Measurements from ENCODE around the gene RUBCN.

The RUBCN gene

DNA sequence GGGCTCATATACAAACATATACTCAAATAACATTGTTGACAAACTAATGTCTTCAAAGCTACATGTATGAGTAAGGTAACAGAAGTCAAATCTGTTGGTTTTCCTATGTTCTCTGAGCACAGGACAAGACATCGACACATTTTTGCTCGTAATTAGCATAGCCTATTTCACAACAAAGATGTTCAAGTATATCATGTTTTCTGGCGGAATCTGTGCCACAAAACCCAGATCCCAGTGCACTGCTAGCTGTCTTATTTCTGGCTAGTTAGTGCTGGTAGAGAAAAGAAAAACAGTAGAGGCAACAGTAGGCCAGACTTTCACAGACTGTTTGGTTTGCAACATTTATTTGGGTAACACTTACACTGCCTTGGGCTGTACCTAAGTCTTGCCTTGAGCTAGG lies 51.2 kb downstream of the RUBCN start:
- no peak overlapping the region for H3K27ac ChIP-seq
- TF ChIP-seq, protein P1, sequence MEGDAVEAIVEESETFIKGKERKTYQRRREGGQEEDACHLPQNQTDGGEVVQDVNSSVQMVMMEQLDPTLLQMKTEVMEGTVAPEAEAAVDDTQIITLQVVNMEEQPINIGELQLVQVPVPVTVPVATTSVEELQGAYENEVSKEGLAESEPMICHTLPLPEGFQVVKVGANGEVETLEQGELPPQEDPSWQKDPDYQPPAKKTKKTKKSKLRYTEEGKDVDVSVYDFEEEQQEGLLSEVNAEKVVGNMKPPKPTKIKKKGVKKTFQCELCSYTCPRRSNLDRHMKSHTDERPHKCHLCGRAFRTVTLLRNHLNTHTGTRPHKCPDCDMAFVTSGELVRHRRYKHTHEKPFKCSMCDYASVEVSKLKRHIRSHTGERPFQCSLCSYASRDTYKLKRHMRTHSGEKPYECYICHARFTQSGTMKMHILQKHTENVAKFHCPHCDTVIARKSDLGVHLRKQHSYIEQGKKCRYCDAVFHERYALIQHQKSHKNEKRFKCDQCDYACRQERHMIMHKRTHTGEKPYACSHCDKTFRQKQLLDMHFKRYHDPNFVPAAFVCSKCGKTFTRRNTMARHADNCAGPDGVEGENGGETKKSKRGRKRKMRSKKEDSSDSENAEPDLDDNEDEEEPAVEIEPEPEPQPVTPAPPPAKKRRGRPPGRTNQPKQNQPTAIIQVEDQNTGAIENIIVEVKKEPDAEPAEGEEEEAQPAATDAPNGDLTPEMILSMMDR (IDR thresholded peaks at IDR 0.05): no peak
- no peak for TF ChIP-seq ZFX (IDR thresholded peaks at IDR 0.05; ENCODE audit: borderline replicate concordance)

DNA sequence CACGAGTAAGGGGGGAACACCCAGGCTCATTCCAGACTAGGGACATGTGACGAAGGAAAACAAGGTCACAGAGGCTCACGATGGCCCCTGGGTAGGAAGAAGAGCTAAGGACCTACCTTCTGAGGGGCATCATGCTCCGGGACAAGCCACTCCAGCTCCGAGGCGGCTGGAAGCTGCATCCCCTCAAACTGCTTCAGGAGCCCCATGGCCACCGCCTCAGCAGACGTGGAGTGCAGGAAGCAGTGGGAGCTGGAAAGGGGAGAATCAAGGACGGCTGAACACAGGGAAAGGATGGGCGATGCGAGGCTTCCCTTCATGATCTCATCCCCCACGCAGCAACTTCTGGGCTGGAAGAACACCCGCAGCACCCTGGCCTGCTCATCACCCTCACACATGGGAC lies 53.5 kb downstream of the RUBCN start:
- no peak overlapping the region for H3K27ac ChIP-seq
- TF ChIP-seq ZFX (IDR thresholded peaks at IDR 0.05; ENCODE audit: borderline replicate concordance): no peak
- TF ChIP-seq, protein P1 (IDR thresholded peaks at IDR 0.05): no peak

DNA sequence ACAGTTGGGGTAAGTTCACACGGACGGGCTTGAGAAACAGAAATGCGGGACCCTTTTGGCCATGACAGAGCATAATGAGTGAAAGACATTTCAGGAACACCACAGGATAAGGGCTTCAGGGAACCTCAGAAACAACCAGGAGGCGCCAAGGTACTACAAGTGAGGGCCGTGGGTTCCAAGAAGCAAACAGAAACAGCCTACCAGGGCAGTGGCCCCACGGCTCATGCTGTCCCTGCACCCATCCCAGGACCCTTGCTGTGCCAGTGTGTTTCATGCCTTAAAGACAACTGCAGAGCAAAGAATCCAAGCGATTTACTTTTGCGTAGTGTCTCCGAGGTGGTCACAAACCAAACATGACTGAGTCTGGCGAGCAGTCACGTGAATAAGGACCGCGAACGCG lies 54.0 kb downstream of the RUBCN start:
- no peak for TF ChIP-seq ZFX (IDR thresholded peaks at IDR 0.05; ENCODE audit: borderline replicate concordance)
- TF ChIP-seq, protein P1 (IDR thresholded peaks at IDR 0.05): no peak
- no peak overlapping the region for H3K27ac ChIP-seq

DNA sequence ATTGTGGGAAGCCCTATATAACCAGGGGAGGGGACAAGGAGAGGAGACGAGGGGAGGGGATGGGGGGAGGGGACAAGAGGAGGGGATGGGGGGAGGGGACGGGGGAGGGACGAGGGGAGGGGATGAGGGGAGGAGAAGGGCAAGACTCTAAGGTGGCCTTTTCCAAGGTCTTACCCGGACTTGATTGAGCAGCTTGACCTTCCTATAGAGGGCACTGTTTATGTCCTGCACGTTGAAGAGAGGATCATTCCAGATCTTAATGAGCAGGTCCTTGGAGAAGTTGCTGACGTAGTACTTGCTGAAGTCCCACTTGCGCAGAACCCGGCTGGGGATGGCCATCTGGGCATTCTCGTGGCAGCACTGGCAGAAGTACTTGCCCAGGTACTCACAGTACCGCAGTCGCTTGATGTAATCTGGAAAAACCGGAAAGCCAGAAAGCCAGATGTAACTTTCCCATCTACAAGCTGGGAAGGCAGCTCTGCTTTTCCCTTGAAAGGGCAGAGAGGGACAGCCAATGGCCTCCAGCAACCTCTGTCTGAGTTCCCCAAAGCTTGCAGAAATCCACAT lies 55.7 kb downstream of the RUBCN start:
- no peak overlapping the region for H3K27ac ChIP-seq
- no peak for TF ChIP-seq ZFX (IDR thresholded peaks at IDR 0.05; ENCODE audit: borderline replicate concordance)
- TF ChIP-seq, protein P1 (IDR thresholded peaks at IDR 0.05): no peak

DNA sequence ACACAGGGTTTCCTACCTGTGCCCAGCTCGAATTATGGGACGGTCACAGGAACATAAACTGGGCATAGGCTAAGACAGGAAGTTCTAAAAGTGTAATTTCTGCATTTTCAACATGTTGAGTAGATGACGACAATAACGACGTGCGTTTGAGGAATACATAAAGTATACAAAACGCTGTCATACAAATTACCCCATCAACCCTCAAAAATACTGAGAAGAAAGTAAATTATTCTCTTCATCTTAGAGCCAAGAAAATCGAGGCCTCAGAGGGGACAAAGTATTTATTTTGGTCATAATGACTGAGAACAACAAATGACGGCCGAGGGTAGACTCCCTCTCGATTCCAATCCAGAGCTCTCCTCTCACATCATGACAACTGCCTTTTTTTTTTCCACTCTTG lies 60.8 kb downstream of the RUBCN start:
- no peak overlapping the region for H3K27ac ChIP-seq
- TF ChIP-seq, protein P1 (IDR thresholded peaks at IDR 0.05): no peak
- no peak for TF ChIP-seq ZFX (IDR thresholded peaks at IDR 0.05; ENCODE audit: borderline replicate concordance)

DNA sequence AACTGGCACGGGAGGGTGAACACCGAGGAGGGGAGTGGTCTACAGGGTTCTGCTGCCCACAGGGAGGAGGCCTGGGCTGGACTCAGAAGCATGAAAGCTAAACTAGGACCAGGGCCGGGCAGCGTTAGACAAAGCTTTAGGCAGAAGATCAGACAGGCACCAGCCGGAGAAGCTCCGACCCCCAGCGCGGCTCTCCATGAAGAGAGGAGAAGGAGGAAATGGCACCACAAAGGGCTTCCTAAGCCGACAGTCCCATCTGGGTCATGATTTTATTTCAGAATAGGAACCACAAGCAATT lies 61.2 kb downstream of the RUBCN start:
- TF ChIP-seq, protein P1 (IDR thresholded peaks at IDR 0.05): no peak
- TF ChIP-seq ZFX (IDR thresholded peaks at IDR 0.05; ENCODE audit: borderline replicate concordance): no peak
- no peak overlapping the region for H3K27ac ChIP-seq

DNA sequence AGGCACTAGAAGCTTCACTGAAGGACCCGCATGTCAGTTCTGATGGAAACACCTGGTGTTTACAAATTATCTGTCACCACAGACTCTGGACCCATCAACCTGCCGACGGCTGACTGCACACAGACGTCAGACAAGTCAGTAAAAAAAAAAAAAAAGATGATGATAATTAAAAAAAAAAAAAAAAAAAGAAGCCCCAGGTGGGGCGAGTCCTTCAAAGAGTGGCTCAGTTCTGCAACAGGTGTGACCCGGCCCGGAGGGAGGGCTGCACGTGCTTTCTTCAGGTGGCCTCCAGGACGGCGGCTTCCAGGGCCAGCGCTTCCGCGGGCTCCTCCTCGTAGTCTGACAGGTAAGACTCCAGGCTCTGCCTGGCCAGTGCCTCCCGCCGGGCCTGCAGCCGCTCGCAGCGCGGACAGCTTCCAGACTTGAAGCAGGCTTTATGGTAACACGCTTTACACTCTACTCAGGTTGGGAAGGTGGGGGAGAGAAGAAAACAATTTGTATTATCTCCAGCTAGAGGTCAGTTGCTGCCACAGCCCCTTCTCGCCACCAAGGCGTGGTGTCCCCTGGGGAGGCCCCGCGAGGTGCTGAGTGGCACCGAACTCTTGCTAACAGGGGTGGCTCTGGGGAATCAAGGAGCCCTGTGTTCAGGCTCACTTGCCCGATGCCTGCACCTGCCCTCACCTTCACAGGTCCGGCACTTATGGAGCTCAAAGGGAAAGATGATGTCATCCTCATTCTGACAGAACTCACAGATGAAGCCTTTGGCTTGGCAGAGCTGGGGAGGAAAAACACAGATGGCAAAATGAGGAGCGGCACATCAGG lies 61.8 kb downstream of the RUBCN start:
- no peak overlapping the region for H3K27ac ChIP-seq
- TF ChIP-seq ZFX (IDR thresholded peaks at IDR 0.05; ENCODE audit: borderline replicate concordance): no peak
- TF ChIP-seq, protein P1 (IDR thresholded peaks at IDR 0.05): no peak
